Upper lobe of right lung (tissue), 1 donor: Measurements from ENCODE around the gene XIST. TPM values are rescaled to one million over a fixed set of nuclear protein-coding genes. Genes with fewer than 3 reads are reported as not detected.
"Not testable (repeated sequence)": the region's sequence is repeated elsewhere in the genome, so short reads cannot be mapped to it uniquely, and the experiment has no call there.

ENCODE experiments used
- ATAC-seq: fragments of 200-7000 bp; cut with Tn5 transposase; one replicate; pipeline ENCODE4 v1.9.1; 2020; ENCODE audit warnings: mild to moderate bottlenecking, moderate library complexity
- DNase-seq: peaks from one replicate; pipeline ENCODE4 v3.0.0-alpha.2; 2020
- H3K27ac ChIP-seq: fragments of 200-600 bp; one replicate; pipeline ENCODE4 v1.8.0; 2022
- H3K27me3 ChIP-seq: fragments of 200-600 bp; one replicate; pipeline ENCODE4 v1.8.0; 2022; ENCODE audit warnings: mild to moderate bottlenecking
- H3K36me3 ChIP-seq: fragments of 200-600 bp; one replicate; pipeline ENCODE4 v1.8.0; 2022
- H3K4me1 ChIP-seq: fragments of 200-600 bp; one replicate; pipeline ENCODE4 v1.8.0; 2022
- H3K4me3 ChIP-seq: fragments of 200-600 bp; one replicate; pipeline ENCODE4 v1.8.0; 2022; ENCODE audit warnings: mild to moderate bottlenecking
- H3K9me3 ChIP-seq: fragments of 200-600 bp; one replicate; pipeline ENCODE4 v1.8.0; 2022
- CTCF ChIP-seq: fragments of 200-600 bp; IDR thresholded peaks from one replicate; pipeline ENCODE4 v1.8.0; 2022; ENCODE audit warnings: antibody characterized with exemption
- intact Hi-C: fragments of 100-400 bp; cut with DNase I; formaldehyde crosslinking; loops from one replicate; pipeline ENCODE4 v1.11.0; 2022
- total RNA-seq: library from RNA; stranded (reverse); fragmentation: NEBNext Ultra II Directional; extraction: Animal tissue kit (Norgen Biotek cat#: 25700); gene quantifications from one replicate; pipeline ENCODE4 v1.2.1, GENCODE V29; 2021
- donor health status: DM: no; HTN: yes; CAD: no; lungs with severe emphysema.

The XIST gene
- total RNA-seq, 1 donor from 2014 or later = 0.12 TPM

- Histone ChIP-seq H3K4me1 (no peaks in the 10 kb centered on the region), H3K4me3 (no peak overlapping the region), H3K36me3 (no peaks in the 10 kb centered on the region), H3K27me3 (no peaks in the 10 kb centered on the region), H3K27ac (no peak overlapping the region), H3K9me3 (no peaks in the 10 kb centered on the region)
- intact Hi-C loops = no loop called here
- ATAC-seq = no peak
- DNase-seq = no peak
- no peak for TF ChIP-seq CTCF
Observed at GRCh38 chrX:73823473-73824004, 29.0 kb downstream of the XIST start.

- intact Hi-C loops = no loop called here
- no peaks in the 10 kb centered on the region for H3K27me3 ChIP-seq
- H3K27ac ChIP-seq = no peak overlapping the region
- no peak overlapping the region for H3K4me3 ChIP-seq
- no peak for TF ChIP-seq CTCF
- ATAC-seq = no peak
- no peak for DNase-seq
- no peaks in the 10 kb centered on the region for H3K4me1 ChIP-seq
- H3K36me3 ChIP-seq = no peaks in the 10 kb centered on the region
- H3K9me3 ChIP-seq = no peaks in the 10 kb centered on the region
Observed at GRCh38 chrX:73822775-73823174, 29.7 kb downstream of the XIST start.

GRCh38 chrX:73821921-73822559 lies 30.5 kb downstream of the XIST start:
- no peaks in the 10 kb centered on the region for H3K9me3 ChIP-seq
- TF ChIP-seq CTCF = no peak
- DNase-seq (no peak), ATAC-seq (no peak)
- no peaks in the 10 kb centered on the region for H3K4me1 ChIP-seq
- no peaks in the 10 kb centered on the region for H3K27me3 ChIP-seq
- H3K36me3 ChIP-seq = no peaks in the 10 kb centered on the region
- no peak overlapping the region for H3K4me3 ChIP-seq
- intact Hi-C loops = no loop called here
- H3K27ac ChIP-seq = no peak overlapping the region

DNA sequence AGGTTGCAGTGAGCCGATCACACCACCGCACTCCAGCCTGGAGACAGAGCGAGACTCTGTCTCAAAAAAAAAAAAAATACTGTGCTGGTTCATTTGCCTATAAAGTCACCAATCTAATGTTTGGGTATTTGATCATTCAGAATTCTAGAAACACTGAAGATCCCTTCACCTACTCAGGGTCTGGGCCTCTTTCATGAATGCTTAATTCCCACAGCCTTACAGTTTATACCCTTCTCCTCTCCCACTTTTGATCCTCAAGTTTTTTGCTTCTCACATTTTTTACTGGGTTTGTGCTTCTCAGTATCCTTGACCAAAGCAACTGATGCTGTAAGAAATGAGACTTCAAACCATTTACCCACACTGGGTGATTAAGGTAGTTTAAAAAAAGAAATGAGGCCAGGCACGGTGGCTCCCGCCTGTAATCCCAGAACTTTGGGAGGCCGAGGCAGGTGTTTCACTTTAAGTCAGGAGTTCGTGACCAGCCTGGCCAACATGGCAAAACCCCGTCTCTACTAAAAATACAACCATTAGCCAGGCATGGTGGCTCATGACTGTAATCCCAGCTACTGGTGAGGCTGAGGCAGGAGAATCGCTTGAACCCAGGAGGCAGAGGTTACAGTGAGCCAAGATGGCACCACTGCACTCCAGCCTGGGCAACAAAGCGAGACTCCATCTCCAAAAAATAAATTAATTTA lies 32.5 kb downstream of the XIST start:
- H3K27me3 ChIP-seq, ATAC-seq, H3K4me3 ChIP-seq, H3K27ac ChIP-seq, H3K36me3 ChIP-seq, H3K4me1 ChIP-seq, intact Hi-C loops, DNase-seq, H3K9me3 ChIP-seq: not testable (repeated sequence)

- H3K4me3 ChIP-seq = no peak overlapping the region
- H3K9me3 ChIP-seq = no peaks in the 10 kb centered on the region
- H3K27ac ChIP-seq = no peak overlapping the region
- no peak for DNase-seq
- no peaks in the 10 kb centered on the region for H3K27me3 ChIP-seq
- H3K4me1 ChIP-seq = no peaks in the 10 kb centered on the region
- no peak for TF ChIP-seq CTCF
- no peak for ATAC-seq
- no peaks in the 10 kb centered on the region for H3K36me3 ChIP-seq
- intact Hi-C loops = no loop called here
Observed at GRCh38 chrX:73818200-73819116, 34.1 kb downstream of the XIST start.
